UCSD-AML1 (cell line): Measurements from ENCODE around the gene TNFRSF8.

ENCODE experiments used
- DNase-seq: peaks from one replicate; lab custom pipeline; 2025; ENCODE audit not compliant: unreplicated experiment; lab: John Stamatoyannopoulos, UW

Gene TNFRSF8

GRCh38 chr1:12059722-12060464 lies 3.2 kb upstream of the TNFRSF8 start:
- no peak for DNase-seq

DNA sequence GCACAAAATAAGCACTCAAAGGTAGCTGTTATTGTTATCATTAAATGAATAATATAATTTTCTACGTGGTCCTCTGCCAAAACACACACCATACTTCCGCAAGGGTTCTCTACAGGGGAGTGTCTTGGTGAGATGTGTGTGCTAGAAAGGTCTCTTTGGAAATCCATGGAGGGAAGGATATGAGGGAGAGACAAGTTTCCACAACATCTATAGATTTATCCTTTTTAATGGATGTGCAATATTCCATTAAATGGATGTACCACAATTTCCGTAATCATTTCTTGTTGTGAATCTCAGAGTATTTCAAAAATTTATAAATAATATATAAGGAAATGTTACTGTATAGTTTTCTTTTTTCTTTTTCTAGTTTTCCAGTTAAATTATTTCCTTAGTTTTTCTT lies 2.6 kb upstream of the TNFRSF8 start:
- DNase-seq = no peak

DNA sequence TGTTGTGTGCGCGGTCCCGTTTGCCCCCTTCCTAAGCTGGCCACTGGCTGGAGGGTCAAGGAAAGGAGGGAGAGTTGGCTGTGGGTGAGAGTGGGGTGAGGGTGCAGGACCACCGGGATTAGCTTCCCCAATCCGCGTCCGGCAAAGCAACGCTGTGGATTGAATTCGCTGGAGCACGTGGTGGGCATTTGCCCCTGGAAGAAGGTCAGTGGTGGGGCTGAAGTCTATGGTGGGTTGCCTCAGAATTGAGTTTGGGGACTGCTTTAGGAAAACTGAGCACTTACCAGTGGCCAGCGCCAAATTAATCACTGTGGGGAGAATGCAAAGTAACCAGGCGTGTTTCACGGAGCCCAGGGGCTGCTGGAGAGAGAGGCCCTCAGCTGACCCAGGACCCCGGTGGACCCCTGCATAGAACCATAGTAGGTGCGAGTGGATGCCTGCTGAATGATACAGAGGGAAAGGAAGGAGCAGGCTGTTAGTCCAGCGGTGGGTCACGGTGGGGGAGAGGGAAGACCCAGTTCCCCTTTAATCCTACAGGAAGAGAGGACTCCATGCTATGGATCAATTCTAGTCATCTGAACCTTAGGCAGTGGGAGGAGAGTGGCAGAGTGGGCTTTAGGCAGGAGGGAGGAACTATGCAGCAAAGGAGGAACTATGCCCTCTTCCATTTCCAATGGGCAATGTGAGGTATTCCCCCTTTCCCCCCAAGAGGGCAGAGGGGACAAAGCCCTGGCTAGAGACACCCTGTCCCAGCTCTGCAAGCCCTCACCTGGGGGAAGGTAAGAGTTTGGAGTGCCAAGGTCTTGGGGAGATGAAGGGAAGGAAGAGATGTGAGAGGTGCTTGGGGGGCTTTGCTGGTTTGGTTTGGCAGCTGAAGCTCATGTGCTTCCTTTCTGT lies 1.2 kb downstream of the TNFRSF8 start:
- DNase-seq = no peak

- no peak for DNase-seq
These were observed 2.8 kb downstream of the TNFRSF8 start for GRCh38 chr1:12065872-12066271.

- no peak for DNase-seq
These were observed 5.1 kb downstream of the TNFRSF8 start for GRCh38 chr1:12067900-12068821.

DNA sequence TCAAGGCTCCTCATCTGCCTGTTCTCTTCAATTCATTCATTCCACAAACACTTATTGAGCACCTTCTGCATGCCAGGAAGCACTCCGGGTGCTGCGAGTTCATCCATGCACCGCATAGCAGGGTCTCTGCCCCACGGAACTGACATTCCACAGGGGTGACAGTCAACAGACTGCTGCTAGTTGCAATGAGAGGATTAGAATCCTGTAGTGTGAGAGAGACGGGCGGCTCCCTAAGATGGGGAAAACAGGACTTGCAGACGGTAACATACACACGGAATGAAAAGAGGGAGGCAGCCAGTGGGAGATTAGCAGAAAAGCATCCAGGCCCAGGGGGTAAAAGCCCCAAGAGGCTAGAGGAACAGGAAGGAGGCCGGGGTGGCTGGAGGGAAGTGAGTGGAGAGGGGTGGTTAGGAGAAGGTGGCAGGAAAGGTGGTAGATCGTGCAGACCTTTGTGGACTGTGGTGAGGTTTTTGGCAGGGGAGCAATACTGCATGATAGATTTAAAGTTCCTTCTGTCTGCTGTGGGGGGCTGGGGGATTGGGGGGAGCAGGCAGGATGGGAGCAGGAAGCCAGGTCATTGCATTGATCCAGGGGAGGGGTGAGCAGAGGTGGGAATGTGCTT lies 6.6 kb downstream of the TNFRSF8 start:
- DNase-seq = peak; percentile 47

- no peak for DNase-seq
These were observed 8.8 kb downstream of the TNFRSF8 start for GRCh38 chr1:12071892-12072291.

GRCh38 chr1:12072741-12073140 lies 9.6 kb downstream of the TNFRSF8 start:
- no peak for DNase-seq

DNA sequence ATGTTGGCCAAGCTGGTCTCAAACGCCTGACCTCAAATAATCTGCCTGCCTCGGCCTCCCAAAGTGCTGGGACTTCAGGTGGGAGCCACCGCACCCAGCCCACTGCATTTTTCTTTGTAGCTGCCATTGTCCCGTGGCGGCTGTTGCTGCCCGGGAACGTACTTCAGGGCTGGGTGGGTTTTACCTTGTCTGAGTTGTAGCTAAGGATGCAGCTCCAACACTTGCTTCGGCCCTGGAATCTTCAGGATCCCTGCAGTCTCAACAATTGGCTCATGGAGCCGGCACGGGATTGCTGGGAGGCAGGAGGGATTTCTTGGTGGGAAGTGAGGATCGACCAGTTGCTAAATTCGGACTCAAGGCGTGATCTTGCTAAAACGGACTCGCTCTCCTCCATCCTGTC lies 10.7 kb downstream of the TNFRSF8 start:
- DNase-seq = no peak

- DNase-seq = no peak
These were observed 12.4 kb downstream of the TNFRSF8 start for GRCh38 chr1:12075195-12076114.

GRCh38 chr1:12076425-12077005 lies 13.4 kb downstream of the TNFRSF8 start:
- DNase-seq = no peak

GRCh38 chr1:12078575-12078937 lies 15.5 kb downstream of the TNFRSF8 start:
- DNase-seq = no peak

- DNase-seq = no peak
These were observed 16.1 kb downstream of the TNFRSF8 start for GRCh38 chr1:12078938-12079861.

GRCh38 chr1:12080156-12080555 lies 17.1 kb downstream of the TNFRSF8 start:
- DNase-seq = no peak

GRCh38 chr1:12080773-12081556 lies 17.9 kb downstream of the TNFRSF8 start:
- DNase-seq = no peak

GRCh38 chr1:12081648-12082396 lies 18.7 kb downstream of the TNFRSF8 start:
- no peak for DNase-seq

- no peak for DNase-seq
These were observed 19.9 kb downstream of the TNFRSF8 start for GRCh38 chr1:12082988-12083387.
